ENCODE measurements around the gene TNFAIP2.
"Not testable (repeated sequence)": the region's sequence is repeated elsewhere in the genome, so short reads cannot be mapped to it uniquely, and the experiment has no call there.

TNFAIP2 gene

DNA sequence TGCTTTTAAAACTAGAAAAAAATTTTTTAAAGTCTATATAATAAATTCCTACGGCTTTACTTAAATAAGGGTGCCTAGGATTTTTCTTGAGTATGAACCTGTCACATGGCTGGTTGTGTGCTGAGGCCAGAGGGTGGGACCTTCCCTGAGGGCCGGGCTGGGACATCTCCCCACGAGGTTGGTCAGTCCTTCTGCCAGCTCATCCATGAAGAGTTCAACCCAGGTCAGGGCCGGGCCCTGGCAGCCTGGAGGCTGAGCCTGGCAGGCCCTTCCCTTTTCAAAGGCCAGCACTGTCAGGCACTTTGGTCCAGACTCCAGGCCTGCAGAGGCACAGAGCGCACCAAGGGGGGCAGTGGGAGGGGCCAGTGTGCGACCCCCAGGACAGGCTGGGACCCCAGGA is 31.7 kb downstream of the TNFAIP2 start:
- H2AFZ ChIP-seq (ENCODE audit: low read length) = no peak overlapping the region
- no peaks in the 10 kb centered on the region for H3K27me3 ChIP-seq (ENCODE audit: insufficient read depth, low read length, poor library complexity, severe bottlenecking)
- TF ChIP-seq EZH2phosphoT487 (IDR thresholded peaks at IDR 0.05; ENCODE audit: borderline replicate concordance) = no peak
- TF ChIP-seq, protein P1, sequence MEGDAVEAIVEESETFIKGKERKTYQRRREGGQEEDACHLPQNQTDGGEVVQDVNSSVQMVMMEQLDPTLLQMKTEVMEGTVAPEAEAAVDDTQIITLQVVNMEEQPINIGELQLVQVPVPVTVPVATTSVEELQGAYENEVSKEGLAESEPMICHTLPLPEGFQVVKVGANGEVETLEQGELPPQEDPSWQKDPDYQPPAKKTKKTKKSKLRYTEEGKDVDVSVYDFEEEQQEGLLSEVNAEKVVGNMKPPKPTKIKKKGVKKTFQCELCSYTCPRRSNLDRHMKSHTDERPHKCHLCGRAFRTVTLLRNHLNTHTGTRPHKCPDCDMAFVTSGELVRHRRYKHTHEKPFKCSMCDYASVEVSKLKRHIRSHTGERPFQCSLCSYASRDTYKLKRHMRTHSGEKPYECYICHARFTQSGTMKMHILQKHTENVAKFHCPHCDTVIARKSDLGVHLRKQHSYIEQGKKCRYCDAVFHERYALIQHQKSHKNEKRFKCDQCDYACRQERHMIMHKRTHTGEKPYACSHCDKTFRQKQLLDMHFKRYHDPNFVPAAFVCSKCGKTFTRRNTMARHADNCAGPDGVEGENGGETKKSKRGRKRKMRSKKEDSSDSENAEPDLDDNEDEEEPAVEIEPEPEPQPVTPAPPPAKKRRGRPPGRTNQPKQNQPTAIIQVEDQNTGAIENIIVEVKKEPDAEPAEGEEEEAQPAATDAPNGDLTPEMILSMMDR (conservative IDR thresholded peaks at IDR 0.05; ENCODE audit: low read length) = no peak
- H3K9me2 ChIP-seq (replicated peaks; ENCODE audit: low read depth, low read length) = no peaks in the 10 kb centered on the region
- no peaks in the 10 kb centered on the region for H3K9me3 ChIP-seq (ENCODE audit: insufficient read depth, low read depth, low read length)
- no peaks in the 10 kb centered on the region for H3F3A ChIP-seq (ENCODE audit: low read depth)
- no peaks in the 10 kb centered on the region for H3K4me1 ChIP-seq (ENCODE audit: insufficient read depth, low read length, poor library complexity, severe bottlenecking)
- H3K4me2 ChIP-seq (ENCODE audit: low read depth, low read length, poor library complexity, severe bottlenecking) = no peak overlapping the region
- no peaks in the 10 kb centered on the region for H3K79me2 ChIP-seq (ENCODE audit: insufficient read depth, low read length)
- H4K20me1 ChIP-seq (ENCODE audit: insufficient read depth, low read length, poor library complexity, severe bottlenecking) = no peaks in the 10 kb centered on the region
- H3K4me3 ChIP-seq (ENCODE audit: low read length, poor library complexity, severe bottlenecking) = no peak overlapping the region
- H3K36me3 ChIP-seq (ENCODE audit: insufficient read depth, low read length) = no peaks in the 10 kb centered on the region
- no peak overlapping the region for H3K9ac ChIP-seq (ENCODE audit: low read depth, low read length, poor library complexity, severe bottlenecking)

DNA sequence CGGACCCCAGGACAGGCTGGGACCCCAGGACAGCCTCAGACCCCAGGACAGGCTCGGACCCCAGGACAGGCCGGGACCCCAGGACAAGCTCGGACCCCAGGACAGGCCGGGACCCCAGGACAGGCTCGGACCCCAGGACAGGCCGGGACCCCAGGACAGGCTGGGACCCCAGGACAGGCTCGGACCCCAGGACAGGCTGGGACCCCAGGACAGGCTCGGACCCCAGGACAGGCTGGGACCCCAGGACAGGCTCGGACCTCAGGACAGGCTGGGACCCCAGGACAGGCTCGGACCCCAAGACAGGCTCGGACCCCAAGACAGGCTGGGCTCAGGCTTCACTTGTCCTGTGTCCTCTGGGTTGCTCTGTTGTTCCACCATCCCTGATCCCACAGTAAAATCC is 32.2 kb downstream of the TNFAIP2 start:
- not testable (repeated sequence) for H3K27me3 ChIP-seq (ENCODE audit: insufficient read depth, low read length, poor library complexity, severe bottlenecking); H3K79me2 ChIP-seq (ENCODE audit: insufficient read depth, low read length); H3K9me2 ChIP-seq (replicated peaks; ENCODE audit: low read depth, low read length); H4K20me1 ChIP-seq (ENCODE audit: insufficient read depth, low read length, poor library complexity, severe bottlenecking); H3K36me3 ChIP-seq (ENCODE audit: insufficient read depth, low read length); H3K4me1 ChIP-seq (ENCODE audit: insufficient read depth, low read length, poor library complexity, severe bottlenecking); H3K9me3 ChIP-seq (ENCODE audit: insufficient read depth, low read depth, low read length); H2AFZ ChIP-seq (ENCODE audit: low read length); H3K4me2 ChIP-seq (ENCODE audit: low read depth, low read length, poor library complexity, severe bottlenecking); H3K9ac ChIP-seq (ENCODE audit: low read depth, low read length, poor library complexity, severe bottlenecking); H3K4me3 ChIP-seq (ENCODE audit: low read length, poor library complexity, severe bottlenecking); H3F3A ChIP-seq (ENCODE audit: low read depth)

DNA sequence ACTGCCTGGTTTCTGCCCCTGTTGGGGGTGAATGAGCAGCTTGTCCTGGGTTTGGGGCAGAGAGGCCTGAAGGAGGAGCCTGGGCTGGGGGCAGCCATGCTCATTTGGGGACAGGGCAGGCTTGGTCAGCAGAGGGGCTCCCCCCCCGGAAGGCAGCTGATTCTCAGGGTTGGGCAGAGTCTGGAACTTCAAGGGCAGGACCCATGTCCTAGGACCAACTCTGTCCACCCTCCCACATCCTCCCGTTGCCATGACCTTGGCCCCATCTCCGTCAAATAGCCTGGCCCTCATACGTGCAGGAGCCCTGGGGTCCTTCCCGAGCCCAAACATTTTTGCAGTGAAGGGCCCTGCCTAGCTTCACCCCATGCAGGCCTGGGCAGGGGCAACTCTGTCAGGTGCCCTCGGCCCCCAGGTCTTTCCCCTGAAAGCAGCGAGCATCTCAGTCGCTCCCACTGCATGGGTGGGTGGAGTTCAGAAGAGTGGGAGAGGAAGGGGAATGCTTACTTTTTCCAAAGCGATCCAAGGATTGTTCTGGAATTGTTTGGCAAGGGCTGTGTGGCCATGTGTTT is 32.6 kb downstream of the TNFAIP2 start:
- no peak overlapping the region for H3K9ac ChIP-seq (ENCODE audit: low read depth, low read length, poor library complexity, severe bottlenecking)
- no peaks in the 10 kb centered on the region for H3K9me3 ChIP-seq (ENCODE audit: insufficient read depth, low read depth, low read length)
- H3K36me3 ChIP-seq (ENCODE audit: insufficient read depth, low read length) = no peaks in the 10 kb centered on the region
- no peaks in the 10 kb centered on the region for H3K27me3 ChIP-seq (ENCODE audit: insufficient read depth, low read length, poor library complexity, severe bottlenecking)
- H3K4me1 ChIP-seq (ENCODE audit: insufficient read depth, low read length, poor library complexity, severe bottlenecking) = no peaks in the 10 kb centered on the region
- no peak for TF ChIP-seq EZH2phosphoT487 (IDR thresholded peaks at IDR 0.05; ENCODE audit: borderline replicate concordance)
- TF ChIP-seq, protein P1 (conservative IDR thresholded peaks at IDR 0.05; ENCODE audit: low read length) = no peak
- H3K4me3 ChIP-seq (ENCODE audit: low read length, poor library complexity, severe bottlenecking) = no peak overlapping the region
- H3F3A ChIP-seq (ENCODE audit: low read depth) = no peaks in the 10 kb centered on the region
- H4K20me1 ChIP-seq (ENCODE audit: insufficient read depth, low read length, poor library complexity, severe bottlenecking) = no peaks in the 10 kb centered on the region
- no peaks in the 10 kb centered on the region for H3K9me2 ChIP-seq (replicated peaks; ENCODE audit: low read depth, low read length)
- H3K79me2 ChIP-seq (ENCODE audit: insufficient read depth, low read length) = no peaks in the 10 kb centered on the region
- H3K4me2 ChIP-seq (ENCODE audit: low read depth, low read length, poor library complexity, severe bottlenecking) = no peak overlapping the region
- H2AFZ ChIP-seq (ENCODE audit: low read length) = no peak overlapping the region

DNA sequence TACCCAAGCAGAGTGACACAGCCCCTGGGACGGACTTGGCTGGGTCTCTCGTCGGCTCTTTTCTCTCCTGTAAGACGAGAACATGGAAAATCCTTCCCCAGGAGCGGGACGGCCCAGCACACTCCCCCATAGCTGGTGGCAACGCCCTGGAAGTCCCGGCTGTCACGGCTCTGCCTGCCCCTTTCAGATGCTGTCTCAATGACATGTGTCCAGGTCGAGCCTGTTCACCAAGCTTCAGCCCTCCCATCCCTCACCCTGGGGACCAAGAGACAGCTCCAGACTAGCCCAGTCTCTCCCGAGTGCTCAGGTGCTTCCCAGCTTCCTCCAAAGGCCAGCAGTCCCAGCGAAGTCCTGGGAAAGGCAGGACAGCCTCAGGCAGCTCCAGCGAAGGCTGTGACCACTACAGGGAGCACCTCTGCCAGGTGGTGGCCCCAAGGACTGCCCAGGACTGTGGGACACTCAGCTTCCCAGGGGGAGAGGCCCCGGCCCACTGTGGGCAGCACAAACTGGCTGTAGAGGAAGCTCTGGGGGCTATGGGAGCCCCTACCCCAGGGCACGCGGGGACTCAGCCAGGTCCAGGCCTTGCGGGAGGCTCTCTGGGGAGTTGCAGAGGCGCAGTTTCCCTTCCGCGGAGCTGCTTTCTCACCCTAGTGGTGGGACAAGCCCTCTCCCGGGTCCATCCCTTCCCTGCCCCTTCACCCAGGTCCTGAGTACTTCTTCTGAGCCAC is 33.6 kb downstream of the TNFAIP2 start:
- no peak overlapping the region for H3K4me2 ChIP-seq (ENCODE audit: low read depth, low read length, poor library complexity, severe bottlenecking)
- H4K20me1 ChIP-seq (ENCODE audit: insufficient read depth, low read length, poor library complexity, severe bottlenecking) = no peaks in the 10 kb centered on the region
- no peaks in the 10 kb centered on the region for H3F3A ChIP-seq (ENCODE audit: low read depth)
- no peaks in the 10 kb centered on the region for H3K36me3 ChIP-seq (ENCODE audit: insufficient read depth, low read length)
- no peak overlapping the region for H3K9ac ChIP-seq (ENCODE audit: low read depth, low read length, poor library complexity, severe bottlenecking)
- TF ChIP-seq, protein P1 (conservative IDR thresholded peaks at IDR 0.05; ENCODE audit: low read length) = no peak
- TF ChIP-seq EZH2phosphoT487 (IDR thresholded peaks at IDR 0.05; ENCODE audit: borderline replicate concordance) = no peak
- no peak overlapping the region for H2AFZ ChIP-seq (ENCODE audit: low read length)
- no peaks in the 10 kb centered on the region for H3K4me1 ChIP-seq (ENCODE audit: insufficient read depth, low read length, poor library complexity, severe bottlenecking)
- no peak overlapping the region for H3K4me3 ChIP-seq (ENCODE audit: low read length, poor library complexity, severe bottlenecking)
- H3K9me2 ChIP-seq (replicated peaks; ENCODE audit: low read depth, low read length) = no peaks in the 10 kb centered on the region
- no peaks in the 10 kb centered on the region for H3K79me2 ChIP-seq (ENCODE audit: insufficient read depth, low read length)
- no peaks in the 10 kb centered on the region for H3K27me3 ChIP-seq (ENCODE audit: insufficient read depth, low read length, poor library complexity, severe bottlenecking)
- no peaks in the 10 kb centered on the region for H3K9me3 ChIP-seq (ENCODE audit: insufficient read depth, low read depth, low read length)

Data from Loucy (cell line).